ENCODE results near the gene ABTB2.

The ABTB2 gene

GRCh38 chr11:34311126-34311525 lies 46.7 kb downstream of the ABTB2 start:
- no peak for DNase-seq

DNA sequence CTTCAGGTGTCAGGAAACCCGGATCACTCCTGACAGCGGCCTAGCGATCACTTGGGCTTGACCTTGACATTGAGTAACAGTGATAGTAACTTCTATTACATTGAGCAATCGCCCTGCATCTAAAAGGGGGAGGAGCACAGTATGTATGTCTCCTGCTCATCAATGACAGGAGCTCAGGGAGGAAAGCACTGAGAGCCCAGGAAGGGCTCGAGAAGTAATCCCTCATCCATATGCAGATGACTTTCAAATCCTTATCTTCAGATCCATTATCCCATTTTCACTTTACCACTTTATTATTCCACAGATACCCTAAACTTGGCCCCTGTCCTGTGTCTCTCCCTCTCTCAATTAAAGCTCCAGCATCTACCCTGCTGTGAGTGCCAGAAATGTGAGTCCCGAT lies 47.8 kb downstream of the ABTB2 start:
- no peak for DNase-seq

GRCh38 chr11:34308913-34309585 lies 48.8 kb downstream of the ABTB2 start:
- DNase-seq: peak; percentile 69

GRCh38 chr11:34308049-34308912 lies 49.5 kb downstream of the ABTB2 start:
- peak; percentile 29 for DNase-seq

- no peak for DNase-seq
Measured at GRCh38 chr11:34305780-34306179, 52.0 kb downstream of the ABTB2 start.

- DNase-seq: peak; percentile 74
Measured at GRCh38 chr11:34305193-34305592, 52.6 kb downstream of the ABTB2 start.

DNA sequence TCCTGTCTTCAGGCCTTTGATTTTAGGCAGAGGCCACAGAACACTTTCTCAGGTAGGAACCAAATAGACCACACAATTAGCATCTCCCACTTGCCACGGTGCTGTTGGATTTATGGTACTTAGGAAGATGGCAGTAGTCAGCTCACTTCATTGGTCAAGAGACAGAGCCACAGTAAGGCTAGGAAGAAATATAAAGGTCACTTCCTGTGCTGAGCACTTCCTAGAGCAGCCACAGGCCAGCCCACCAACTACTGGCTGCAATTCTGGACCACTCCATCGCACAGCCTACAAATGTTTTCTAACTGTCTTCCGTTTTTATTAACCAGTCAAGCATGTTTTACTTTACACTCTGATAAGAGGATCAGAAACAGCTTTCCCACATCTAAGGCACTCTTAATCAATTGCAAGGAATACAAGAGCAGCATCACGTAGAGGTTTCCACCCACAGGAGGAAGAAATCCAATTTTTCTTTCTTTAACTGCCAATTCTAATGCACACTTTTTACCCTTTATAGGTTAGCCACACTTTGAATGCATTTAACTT lies 54.7 kb downstream of the ABTB2 start:
- DNase-seq: no peak

DNA sequence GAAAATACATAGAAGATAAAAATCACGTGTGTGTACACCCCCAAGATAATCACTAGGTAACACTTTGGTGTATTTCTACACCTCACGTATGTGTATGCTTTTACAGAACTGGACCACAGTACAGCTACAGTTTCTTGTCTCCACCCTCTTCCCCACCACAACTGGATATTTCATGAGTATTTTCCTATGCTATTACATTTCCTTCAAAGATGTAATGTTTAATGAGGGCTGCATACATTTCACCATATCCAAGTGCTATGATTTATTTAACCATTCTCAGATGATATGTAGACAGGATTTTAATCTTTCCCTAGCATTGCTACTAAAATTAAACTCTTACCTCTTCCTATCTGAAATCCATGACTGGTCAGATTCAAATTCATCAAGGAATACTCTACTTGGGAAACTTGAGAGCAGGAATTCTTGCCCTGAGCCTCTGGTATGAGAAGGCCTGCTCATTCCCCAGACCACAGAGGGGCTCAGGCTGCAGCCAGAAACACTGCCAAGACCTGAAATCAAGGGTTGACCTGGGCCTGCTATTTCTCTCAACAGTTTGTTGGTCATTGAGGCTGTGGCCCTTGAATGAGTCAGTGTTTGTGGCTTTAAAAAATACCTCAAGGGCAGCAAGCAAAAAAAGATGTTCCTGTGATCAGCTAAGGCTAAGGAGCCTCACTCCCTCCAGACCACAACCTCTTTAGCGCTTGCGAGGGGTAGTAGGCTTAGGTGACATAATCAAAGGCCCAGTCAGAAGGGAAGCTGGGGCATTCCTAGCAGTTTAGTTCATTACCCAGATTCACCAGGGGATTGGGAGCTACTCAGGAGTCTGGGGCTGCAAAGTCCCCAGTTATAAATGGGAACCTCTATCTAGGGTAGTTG lies 55.5 kb downstream of the ABTB2 start:
- peak; percentile 96 for DNase-seq

- DNase-seq: no peak
Measured at GRCh38 chr11:34300926-34301295, 56.9 kb downstream of the ABTB2 start.

GRCh38 chr11:34300026-34300925 lies 57.5 kb downstream of the ABTB2 start:
- DNase-seq: no peak

GRCh38 chr11:34299284-34299972 lies 58.4 kb downstream of the ABTB2 start:
- DNase-seq: no peak

- no peak for DNase-seq
Measured at GRCh38 chr11:34298871-34299270, 58.9 kb downstream of the ABTB2 start.

DNA sequence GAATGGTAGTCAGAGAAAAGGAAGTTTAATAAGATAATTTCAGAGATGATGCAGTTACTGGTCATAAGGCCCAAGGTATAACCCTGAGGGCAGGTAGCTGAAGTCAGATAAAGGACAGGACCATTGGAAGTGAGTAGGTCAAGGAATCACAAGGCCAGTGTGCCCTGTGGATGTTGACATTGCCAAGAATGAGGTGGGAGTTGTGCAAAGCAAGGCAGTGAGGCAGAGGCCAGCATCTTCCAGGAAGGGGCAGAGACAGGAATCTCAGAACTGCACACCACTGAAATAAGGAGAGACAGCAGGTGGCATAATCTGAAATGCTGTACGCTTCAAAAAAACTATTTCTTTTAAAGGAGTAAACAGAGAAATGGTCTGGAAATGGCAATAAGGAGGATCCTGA lies 61.4 kb downstream of the ABTB2 start:
- no peak for DNase-seq

DNA sequence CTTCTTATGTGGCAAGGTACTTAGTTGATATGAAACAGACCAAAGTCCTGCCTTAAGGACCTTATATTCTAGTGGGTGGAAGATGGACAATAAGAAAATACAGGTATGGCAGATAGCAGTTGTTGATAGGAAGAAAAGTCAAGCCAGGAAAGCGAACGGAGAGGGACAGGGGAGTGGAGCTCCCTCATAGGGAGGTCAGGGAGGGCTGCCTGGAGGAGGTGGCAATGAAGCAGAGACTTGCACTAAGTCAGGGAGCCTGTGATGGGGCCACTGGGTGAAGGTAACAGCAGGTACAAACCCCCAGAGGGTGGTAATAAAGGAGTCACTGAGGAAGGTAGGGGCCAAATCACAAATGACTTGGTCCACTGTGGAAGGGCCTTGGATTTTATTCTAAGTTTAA lies 65.3 kb downstream of the ABTB2 start:
- DNase-seq: no peak

- DNase-seq: no peak
Measured at GRCh38 chr11:34292111-34292510, 65.7 kb downstream of the ABTB2 start.

- DNase-seq: no peak
Measured at GRCh38 chr11:34290926-34291325, 66.9 kb downstream of the ABTB2 start.

DNA sequence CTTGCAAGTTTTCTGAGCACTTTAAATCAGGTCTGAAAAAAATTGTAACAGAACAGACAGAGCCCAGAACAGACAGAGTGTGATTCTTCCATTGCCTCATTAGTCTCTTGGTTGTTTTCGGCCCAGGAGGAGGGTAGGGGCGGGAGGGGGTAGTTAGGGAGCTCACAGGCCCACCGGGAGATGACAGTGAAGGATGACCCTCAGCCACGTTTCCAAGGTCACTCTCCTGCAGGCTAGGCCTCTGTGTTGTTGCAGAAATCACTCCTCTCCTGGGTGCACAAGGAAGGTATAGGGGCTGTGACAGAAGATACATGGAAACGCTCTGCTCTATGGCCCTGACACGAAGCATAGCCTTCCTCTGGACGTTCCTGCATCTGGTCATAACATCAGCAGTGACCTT lies 69.3 kb downstream of the ABTB2 start:
- DNase-seq: no peak

GRCh38 chr11:34284811-34285481 lies 72.9 kb downstream of the ABTB2 start:
- no peak for DNase-seq

GRCh38 chr11:34284156-34284555 lies 73.7 kb downstream of the ABTB2 start:
- no peak for DNase-seq

GRCh38 chr11:34280945-34281872 lies 76.6 kb downstream of the ABTB2 start:
- DNase-seq: no peak

All from fibroblast of skin of right biceps (primary cell).